HCT116 (cell line): Measurements from ENCODE around the gene RAD21L1.

Experiments
- EZH2 ChIP-seq: fragments of 200-600 bp; sonication (generic); IDR thresholded peaks from 2 replicates; pipeline ENCODE4 v1.6.1; 2017; ENCODE audit warnings: antibody characterized with exemption, mixed run types
- ZNF274 ChIP-seq: fragments of 200-500 bp; sonication (Bioruptor generic); IDR thresholded peaks from 2 replicates; pipeline ENCODE4 v1.6.1; 2014; ENCODE audit warnings: mild to moderate bottlenecking, low read depth, low read length, inconsistent platforms

- TF ChIP-seq ZNF274, result no peak
- no peak for TF ChIP-seq EZH2
Observed at GRCh38 chr20:1278993-1279392, 53.1 kb downstream of the RAD21L1 start.
